T47D (cell line): ENCODE measurements around the gene CERS6.

Experiments
- DNase-seq, 2 experiments: peaks; one replicate each; pipeline versions ENCODE4 v3.0.0 to v3.0.0-alpha.2; 2011 to 2012; ENCODE audit warnings: low read depth in 1 of 2, low spot score in 1 of 2
- JUND ChIP-seq: IDR thresholded peaks from 2 replicates; pipeline ENCODE4 v1.6.1; 2012; ENCODE audit warnings: low read depth
- in situ Hi-C: cut with HindIII; loops from 2 replicates; pipeline ENCODE4 v1.10.0; 2016; ENCODE audit warnings: low sequenced_read_pairs, low pct_unique_long_range_greater_than_20kb

CERS6 gene

DNA sequence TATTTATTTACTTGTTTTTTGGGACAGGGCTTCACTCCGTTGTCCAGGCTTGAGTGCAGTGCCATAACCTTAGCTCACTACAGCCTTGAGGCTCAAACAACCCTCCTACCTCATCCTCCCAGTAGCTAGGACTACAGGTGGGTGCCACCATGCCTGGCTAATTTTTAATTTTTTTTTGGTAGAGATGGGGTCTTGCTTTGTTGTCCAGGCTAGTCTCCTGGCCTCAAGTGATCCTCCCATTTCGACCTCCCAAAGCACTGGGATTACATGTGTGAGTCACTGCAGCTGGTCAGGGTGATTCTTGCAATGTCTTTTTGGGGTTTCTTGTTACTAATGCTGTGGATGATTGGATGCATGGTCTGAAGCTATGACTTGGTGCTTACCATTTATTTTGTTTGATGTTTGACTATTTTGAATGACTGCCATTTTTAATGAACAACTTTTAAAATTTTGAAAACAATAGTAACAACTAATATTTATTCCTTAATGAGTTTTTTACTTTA, 6.5 kb downstream of the CERS6 start:
- in situ Hi-C loops = no loop called here
- no peak for DNase-seq
- TF ChIP-seq JUND = no peak

- no peak for DNase-seq
- in situ Hi-C loops = no loop called here
Measured at GRCh38 chr2:168465594-168465993, 9.5 kb downstream of the CERS6 start.

DNA sequence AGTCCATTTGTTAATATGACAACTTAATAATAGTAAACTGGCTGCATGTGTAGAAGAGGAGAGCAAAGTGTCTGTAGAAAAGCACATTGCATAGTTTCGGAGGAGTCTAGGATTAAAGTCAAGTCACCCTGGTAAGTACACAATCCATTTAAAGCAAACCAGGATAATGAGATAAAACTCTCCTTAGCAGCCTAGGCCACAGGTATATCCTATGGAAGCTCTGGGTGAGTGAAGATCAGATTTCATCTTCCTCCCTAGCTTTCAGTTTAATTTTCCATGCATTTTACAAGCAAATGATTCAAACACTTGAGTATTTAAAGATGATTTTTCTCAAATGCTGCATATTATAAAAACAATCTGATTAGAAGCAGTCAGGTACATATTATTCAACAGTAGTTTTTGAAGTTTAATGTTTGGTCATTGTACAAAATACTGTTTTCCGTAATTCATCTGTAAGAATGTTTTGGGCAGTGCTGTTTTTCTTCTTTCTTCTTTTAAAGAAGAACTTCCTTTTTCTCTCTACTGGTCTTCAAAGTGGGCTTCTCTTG, 10.2 kb downstream of the CERS6 start:
- no peak for TF ChIP-seq JUND
- in situ Hi-C loops = no loop called here
- DNase-seq = no peak

More at GRCh38 chr2:168465594-168465993, 9.5 kb downstream of the CERS6 start:
- no peak for TF ChIP-seq JUND

DNA sequence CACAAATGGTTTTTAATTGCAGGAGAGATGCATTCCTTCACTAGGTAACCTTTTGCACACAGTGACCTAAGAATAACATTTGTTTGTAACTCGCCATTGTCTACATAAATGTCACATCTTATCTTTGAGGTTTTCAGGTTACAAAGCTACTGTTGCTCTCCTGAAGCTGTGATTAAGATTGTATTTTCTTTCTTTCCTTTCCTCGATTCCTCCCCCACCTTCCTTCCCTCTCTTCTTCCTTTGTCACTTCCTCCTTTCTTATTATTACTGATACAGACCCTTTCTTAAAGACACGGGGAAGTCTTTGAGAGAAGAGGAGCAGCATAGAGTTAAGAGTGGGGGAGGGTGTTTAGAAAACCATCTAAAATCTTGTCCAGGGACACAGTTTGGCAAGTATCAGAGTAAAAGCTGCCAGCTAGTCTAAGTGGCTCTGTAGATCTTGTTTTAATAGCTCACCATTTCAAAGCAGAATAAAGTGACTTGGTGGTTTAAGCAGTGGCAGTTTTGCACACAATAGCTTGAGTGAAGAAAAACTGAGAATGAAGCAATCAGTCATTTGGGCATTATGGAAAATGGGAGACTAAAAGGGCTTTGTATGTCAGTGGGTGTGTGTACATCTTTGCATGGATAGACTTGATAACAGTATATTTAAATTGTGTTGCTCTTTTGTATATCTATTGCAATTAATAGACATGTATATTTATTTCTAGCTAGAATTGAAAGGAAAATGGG, 10.9 kb downstream of the CERS6 start:
- no peak for DNase-seq
- in situ Hi-C loops = no loop called here
- TF ChIP-seq JUND = no peak

GRCh38 chr2:168467729-168468128, 11.7 kb downstream of the CERS6 start:
- in situ Hi-C loops = no loop called here
- no peak for DNase-seq
- no peak for TF ChIP-seq JUND

GRCh38 chr2:168468354-168468753, 12.3 kb downstream of the CERS6 start:
- in situ Hi-C loops = no loop called here
- no peak for DNase-seq
- TF ChIP-seq JUND = no peak

- DNase-seq = no peak
- in situ Hi-C loops = no loop called here
- no peak for TF ChIP-seq JUND
Measured at GRCh38 chr2:168469281-168469988, 13.4 kb downstream of the CERS6 start.

DNA sequence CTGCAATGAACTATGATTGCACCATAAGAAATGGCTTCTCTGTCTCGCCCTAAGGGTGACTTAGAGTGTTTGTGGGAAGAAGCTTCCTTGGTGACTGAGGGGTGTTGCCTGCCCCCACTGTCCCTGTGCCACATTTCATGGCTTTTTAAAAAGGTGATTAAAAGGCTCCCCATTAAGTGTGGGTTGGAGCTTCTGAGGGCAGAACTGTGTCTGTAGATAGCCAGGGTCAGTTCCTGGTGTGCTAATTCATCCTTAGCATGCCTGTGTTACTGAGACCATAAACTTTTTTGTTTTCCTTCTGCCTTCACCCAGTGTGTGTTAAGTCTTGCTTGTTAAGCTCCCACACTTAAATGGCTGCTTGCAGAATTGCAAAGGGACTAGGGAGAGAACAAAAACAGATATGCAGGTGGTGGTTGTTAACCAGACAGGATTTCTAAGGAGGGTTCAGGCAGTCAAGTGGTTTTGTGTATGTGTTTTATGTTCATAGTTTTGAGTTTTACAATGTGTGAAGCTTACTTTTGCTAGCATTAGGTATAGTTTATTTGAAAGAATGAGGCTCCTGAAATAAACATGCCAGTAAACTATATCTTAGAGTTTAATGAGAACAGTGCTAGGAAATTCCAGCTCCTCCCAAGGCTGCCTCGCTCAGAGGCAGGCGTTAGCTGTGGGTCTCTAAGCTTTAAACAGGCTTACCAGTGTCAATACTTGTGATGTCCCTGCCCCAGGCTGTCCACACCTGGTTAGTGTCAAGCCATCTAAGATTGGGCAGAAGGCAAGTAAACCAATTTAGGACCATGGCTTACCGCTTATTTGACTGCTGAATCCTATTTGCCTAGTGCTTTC, 14.5 kb downstream of the CERS6 start:
- TF ChIP-seq JUND = no peak
- peak in 1 of 2 experiments; percentile 63 for DNase-seq
- in situ Hi-C loops = no loop called here

- DNase-seq = no peak
- no peak for TF ChIP-seq JUND
- in situ Hi-C loops = no loop called here
Measured at GRCh38 chr2:168471163-168471475, 15.0 kb downstream of the CERS6 start.

DNA sequence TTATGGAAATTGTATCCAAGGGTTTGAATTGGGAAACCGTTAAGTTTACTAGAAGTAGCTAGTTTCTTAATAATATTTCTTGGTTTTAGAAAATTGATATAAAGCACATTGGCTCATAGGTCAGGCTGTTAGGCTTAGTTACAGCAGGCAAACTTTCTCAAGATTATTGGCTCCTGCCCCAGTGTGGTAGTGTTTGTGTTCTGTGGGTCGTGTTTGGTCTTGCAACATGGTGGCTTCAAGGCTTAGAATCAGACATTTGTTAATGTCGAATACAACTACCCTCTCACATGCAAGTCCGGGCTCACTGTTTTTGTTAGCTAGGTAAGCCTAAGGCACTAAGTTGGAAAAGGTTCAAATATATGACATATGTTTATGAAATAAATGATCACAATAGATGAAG, 19.6 kb downstream of the CERS6 start:
- peak in 1 of 2 experiments; percentile 45 for DNase-seq
- TF ChIP-seq JUND = no peak
- in situ Hi-C loops = no loop called here

GRCh38 chr2:168478206-168478605, 22.1 kb downstream of the CERS6 start:
- DNase-seq = no peak
- no peak for TF ChIP-seq JUND
- in situ Hi-C loops = no loop called here

GRCh38 chr2:168480356-168480755, 24.3 kb downstream of the CERS6 start:
- TF ChIP-seq JUND = no peak
- in situ Hi-C loops = no loop called here
- peak in 1 of 2 experiments; percentile 70 for DNase-seq
